ENCODE measurements around the gene ACTR3C. TPM values are rescaled to one million over a fixed set of nuclear protein-coding genes. Genes with fewer than 3 reads are reported as not detected.

Gene ACTR3C
- total and polyA plus RNA-seq, 2 of the 13 experiments (the other 11 are each of a cell fraction or from before 2014, with no cell fraction given) = 3.8 to 7.5 TPM

- TF ChIP-seq ZNF672 (CRISPR knock-in tag; IDR thresholded peaks at IDR 0.05) = peak; percentile 49; the same call in 1 of the 2 replicates
- peak; percentile 32; the same call in 1 of the 2 replicates for TF ChIP-seq ZNF792 (CRISPR knock-in tag; IDR thresholded peaks at IDR 0.05)
- TF ChIP-seq ZNF33A (CRISPR knock-in tag; IDR thresholded peaks at IDR 0.05; ENCODE audit: borderline replicate concordance) = no peak
- TF ChIP-seq RAD21 (CRISPR knock-in tag; IDR thresholded peaks at IDR 0.05) = 0 out of 2 replicates have a peak, but pooled peaks have one; percentile 54
- TF ChIP-seq MIER2 (CRISPR knock-in tag; IDR thresholded peaks at IDR 0.05) = no peak
- peak; percentile 71; the same call in 1 of the 2 replicates for TF ChIP-seq ZNF724P (CRISPR knock-in tag; IDR thresholded peaks at IDR 0.05; ENCODE audit: borderline replicate concordance)
- TF ChIP-seq ETV5 (CRISPR knock-in tag; IDR thresholded peaks at IDR 0.05; ENCODE audit: borderline replicate concordance) = peak; percentile 21; the same call in 1 of the 2 replicates
- TF ChIP-seq ZC3H4 (CRISPR knock-in tag; IDR thresholded peaks at IDR 0.05; ENCODE audit: borderline replicate concordance) = peak; percentile 29; the same call in 1 of the 2 replicates
- no peak for TF ChIP-seq NBN (conservative IDR thresholded peaks at IDR 0.05)
- TF ChIP-seq GTF2F1 (IDR thresholded peaks at IDR 0.05; ENCODE audit: low read length) = no peak
- TF ChIP-seq ISX (CRISPR knock-in tag; conservative IDR thresholded peaks at IDR 0.05) = no peak
- no peak for TF ChIP-seq KLF9 (CRISPR knock-in tag; IDR thresholded peaks at IDR 0.05; ENCODE audit: low read depth)
- 0 out of 2 replicates have a peak, but pooled peaks have one; percentile 25 for TF ChIP-seq KDM3A (CRISPR knock-in tag; IDR thresholded peaks at IDR 0.05; ENCODE audit: low read depth)
- TF ChIP-seq ZNF33B (CRISPR knock-in tag; IDR thresholded peaks at IDR 0.05) = peak; percentile 92; the same call in 1 of the 2 replicates
- no peak; the same call in 1 of the 2 replicates for TF ChIP-seq HDAC2 (CRISPR knock-in tag; IDR thresholded peaks at IDR 0.05)
- peak; percentile 44; the same call in 1 of the 2 replicates for TF ChIP-seq ZSCAN25 (CRISPR knock-in tag; IDR thresholded peaks at IDR 0.05)
- no peak for TF ChIP-seq ATM (IDR thresholded peaks at IDR 0.05; ENCODE audit: borderline replicate concordance)
- peak; percentile 87 for TF ChIP-seq ATF7-NPFF (CRISPR knock-in tag; IDR thresholded peaks at IDR 0.05; ENCODE audit: low read depth)
- no peak for TF ChIP-seq FOXM1 (CRISPR knock-in tag; IDR thresholded peaks at IDR 0.05)
- no peak for TF ChIP-seq CSRNP2 (CRISPR knock-in tag; conservative IDR thresholded peaks at IDR 0.05; ENCODE audit: low read depth)
- no peak for TF ChIP-seq TRAFD1 (CRISPR knock-in tag; IDR thresholded peaks at IDR 0.05; ENCODE audit: borderline replicate concordance)
- peak; percentile 72 for TF ChIP-seq PHF21A (CRISPR knock-in tag; IDR thresholded peaks at IDR 0.05)
- TF ChIP-seq POGZ (CRISPR knock-in tag; IDR thresholded peaks at IDR 0.05) = peak; percentile 53; the same call in 1 of the 2 replicates
- peak; percentile 73 for TF ChIP-seq HOXA5 (CRISPR knock-in tag; IDR thresholded peaks at IDR 0.05)
- TF ChIP-seq RXRA (CRISPR knock-in tag; IDR thresholded peaks at IDR 0.05) = peak; percentile 81
- TF ChIP-seq FIP1L1 (IDR thresholded peaks at IDR 0.05; ENCODE audit: borderline replicate concordance, insufficient read depth, low read depth, low read length) = no peak
- TF ChIP-seq ZNF772 (CRISPR knock-in tag; IDR thresholded peaks at IDR 0.05) = peak; percentile 91
- TF ChIP-seq ZSCAN31 (CRISPR knock-in tag; IDR thresholded peaks at IDR 0.05; ENCODE audit: low read depth) = peak; percentile 89; the same call in 1 of the 2 replicates
- TF ChIP-seq ETV6 (CRISPR knock-in tag; conservative IDR thresholded peaks at IDR 0.05) = no peak
These were observed 44.9 kb upstream of the ACTR3C start, which contains the start of gene REPIN1 (continued) for GRCh38 chr7:150368096-150368883.

All from HepG2 (cell line).